ENCODE data around the gene VPS37B. TPM values are rescaled to one million over a fixed set of nuclear protein-coding genes. Genes with fewer than 3 reads are reported as not detected.

Gene VPS37B
- total and polyA plus RNA-seq, 3 experiments from 2014 or later = 19.3 to 30.6 (median 19.9) TPM

GRCh38 chr12:122866379-122866778 is 29.5 kb downstream of the VPS37B start:
- Histone ChIP-seq H3K9me3 (ENCODE audit: low read length) (no peaks in the 10 kb centered on the region), H3K27me3 (ENCODE audit: insufficient read depth, low read length, poor library complexity, severe bottlenecking) (no peaks in the 10 kb centered on the region), H3K36me3 (ENCODE audit: insufficient read depth, low read length) (peaks cover 28% of the 10 kb centered on the region), H3K4me1 (ENCODE audit: insufficient read depth, low read length) (peaks cover 22% of the 10 kb centered on the region), H3K4me3 (ENCODE audit: low read length) (no peak overlapping the region), H3K27ac (ENCODE audit: low read depth, low read length) (no peak overlapping the region)
- Mint-ChIP-seq H3K4me1 (peaks cover 19 to 36% (median 28%) of the 10 kb centered on the region in 3 donors), H3K36me3 (peaks cover 7 to 81% (median 13%) of the 10 kb centered on the region in 3 donors), H3K9me3 (no peaks in the 10 kb centered on the region), H3K27me3 (no peaks in the 10 kb centered on the region), H3K27ac (peak overlapping the region in 2 of 8 donors; percentile 63 to 69), H3K4me3 (no peak overlapping the region)
- peak in 1 of 5 donors; percentile 28 for DNase-seq
- POLR2A ChIA-PET = interaction anchor here (1.0 kb wide), 1 partner anchor 28 kb away, joined by 3 read pairs; no protein-coding TSS in a partner anchor
- CTCF ChIA-PET = no interaction called here

DNA sequence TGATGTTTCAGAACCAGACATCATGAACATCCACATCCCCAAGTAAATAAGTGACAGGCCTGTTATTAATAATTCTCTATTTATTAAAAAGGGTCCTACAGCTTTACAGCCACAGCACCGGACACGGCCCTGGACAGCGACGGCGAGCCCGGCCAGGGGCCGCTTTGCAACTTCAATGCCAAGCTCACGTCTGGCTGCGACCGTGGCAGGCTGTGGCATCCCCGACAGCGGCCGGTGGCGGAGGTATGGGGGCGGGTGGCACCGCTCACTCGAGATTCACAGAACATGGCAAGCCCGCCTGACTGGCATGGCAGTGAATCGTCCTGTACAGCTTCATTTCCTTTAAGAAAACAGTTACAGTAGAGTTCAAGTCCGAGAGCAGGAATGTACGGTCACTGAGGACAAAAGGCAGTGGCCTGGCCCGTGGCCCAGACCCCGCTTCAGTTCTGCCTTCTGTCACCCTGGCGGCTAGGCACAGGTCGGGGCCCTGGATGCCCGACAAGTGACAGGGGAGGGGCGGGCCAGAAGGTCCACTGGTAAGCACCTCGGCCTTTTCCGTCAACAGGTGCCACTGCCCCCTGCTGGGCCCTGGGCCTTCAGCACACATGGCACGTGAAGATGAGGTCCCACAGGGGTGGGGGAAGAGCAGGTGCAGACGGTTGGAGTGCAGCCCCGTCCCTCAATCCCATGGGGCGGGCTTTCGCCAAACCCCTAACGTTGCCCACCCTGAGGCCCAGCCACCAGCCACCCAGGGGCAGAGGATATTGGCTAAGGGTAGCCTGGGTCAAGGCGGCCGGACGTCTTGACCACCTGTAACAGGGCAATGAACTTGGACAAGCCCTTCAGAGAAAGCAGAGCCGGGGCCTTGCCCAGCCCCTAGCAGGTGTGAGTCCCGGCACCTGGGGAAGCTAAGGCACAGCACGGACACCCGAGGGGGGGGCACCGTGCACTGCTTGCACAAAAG is 30.4 kb downstream of the VPS37B start:
- H3K36me3 ChIP-seq (ENCODE audit: insufficient read depth, low read length) = peaks cover 25% of the 10 kb centered on the region
- no peaks in the 10 kb centered on the region for H3K9me3 Mint-ChIP-seq

GRCh38 chr12:122864894-122865253 is 31.1 kb downstream of the VPS37B start:
- Mint-ChIP-seq H3K4me1 (peaks cover 8 to 28% (median 15%) of the 10 kb centered on the region in 3 donors), H3K27me3 (no peaks in the 10 kb centered on the region), H3K9me3 (no peaks in the 10 kb centered on the region), H3K27ac (peak overlapping the region in 5 of 8 donors; percentile 10 to 71 (median 68)), H3K36me3 (peaks cover 7 to 78% (median 13%) of the 10 kb centered on the region in 3 donors), H3K4me3 (no peak overlapping the region)
- Histone ChIP-seq H3K36me3 (ENCODE audit: insufficient read depth, low read length) (peaks cover 18% of the 10 kb centered on the region), H3K27ac (ENCODE audit: low read depth, low read length) (no peak overlapping the region), H3K9me3 (ENCODE audit: low read length) (no peaks in the 10 kb centered on the region), H3K27me3 (ENCODE audit: insufficient read depth, low read length, poor library complexity, severe bottlenecking) (no peaks in the 10 kb centered on the region), H3K4me3 (ENCODE audit: low read length) (no peak overlapping the region), H3K4me1 (ENCODE audit: insufficient read depth, low read length) (peaks cover 9% of the 10 kb centered on the region)
- POLR2A ChIA-PET = no interaction called here
- peak in 1 of 5 donors; percentile 25 for DNase-seq
- CTCF ChIA-PET = interaction anchor here (0.9 to 1.5 kb wide), 6 partner anchors 9 to 500 kb away, joined by 3 to 10 read pairs (median 3); no protein-coding TSS in a partner anchor

More for the DNA sequence above, 30.4 kb downstream of the VPS37B start:
- ChIA-PET POLR2A (interaction anchor here (1.0 kb wide), 1 partner anchor 29 kb away, joined by 3 read pairs; no protein-coding TSS in a partner anchor), CTCF (interaction anchor here (0.9 to 1.5 kb wide), 6 partner anchors 9 to 500 kb away, joined by 3 to 10 read pairs (median 3); no protein-coding TSS in a partner anchor)
- H3K27me3 Mint-ChIP-seq = no peaks in the 10 kb centered on the region
- H3K36me3 Mint-ChIP-seq = peaks cover 7 to 79% (median 13%) of the 10 kb centered on the region in 3 donors
- H3K4me1 Mint-ChIP-seq = peaks cover 11 to 29% (median 20%) of the 10 kb centered on the region in 3 donors
- DNase-seq = peak in 1 of 5 donors; percentile 51
- H3K9me3 ChIP-seq (ENCODE audit: low read length) = no peaks in the 10 kb centered on the region
- H3K4me3 Mint-ChIP-seq = no peak overlapping the region
- H3K27ac ChIP-seq (ENCODE audit: low read depth, low read length) = no peak overlapping the region
- H3K27ac Mint-ChIP-seq = peak overlapping the region in 4 of 8 donors; percentile 41 to 69 (median 64)
- H3K4me3 ChIP-seq (ENCODE audit: low read length) = no peak overlapping the region
- peaks cover 14% of the 10 kb centered on the region for H3K4me1 ChIP-seq (ENCODE audit: insufficient read depth, low read length)
- no peaks in the 10 kb centered on the region for H3K27me3 ChIP-seq (ENCODE audit: insufficient read depth, low read length, poor library complexity, severe bottlenecking)

GRCh38 chr12:122862872-122863701 is 32.8 kb downstream of the VPS37B start:
- Mint-ChIP-seq H3K36me3 (peaks cover 0 to 75% (median 0%) of the 10 kb centered on the region in 3 donors), H3K9me3 (no peaks in the 10 kb centered on the region), H3K4me1 (peaks cover 1 to 13% (median 7%) of the 10 kb centered on the region in 3 donors), H3K4me3 (no peak overlapping the region), H3K27ac (peak overlapping the region in 5 of 8 donors; percentile 43 to 86 (median 66)), H3K27me3 (no peaks in the 10 kb centered on the region)
- H3K4me3 ChIP-seq (ENCODE audit: low read length) = no peak overlapping the region
- ChIA-PET CTCF (interaction anchor here (1.1 to 9.1 kb wide), 3 partner anchors 9 to 88 kb away, joined by 3 to 162 read pairs (median 27); no protein-coding TSS in a partner anchor), POLR2A (interaction anchor here (0.6 kb wide), 1 partner anchor 34 kb away, joined by 3 read pairs; no protein-coding TSS in a partner anchor)
- no peaks in the 10 kb centered on the region for H3K4me1 ChIP-seq (ENCODE audit: insufficient read depth, low read length)
- H3K36me3 ChIP-seq (ENCODE audit: insufficient read depth, low read length) = no peaks in the 10 kb centered on the region
- peak in 1 of 5 donors; percentile 11 for DNase-seq
- H3K27me3 ChIP-seq (ENCODE audit: insufficient read depth, low read length, poor library complexity, severe bottlenecking) = no peaks in the 10 kb centered on the region
- no peaks in the 10 kb centered on the region for H3K9me3 ChIP-seq (ENCODE audit: low read length)
- H3K27ac ChIP-seq (ENCODE audit: low read depth, low read length) = no peak overlapping the region

DNA sequence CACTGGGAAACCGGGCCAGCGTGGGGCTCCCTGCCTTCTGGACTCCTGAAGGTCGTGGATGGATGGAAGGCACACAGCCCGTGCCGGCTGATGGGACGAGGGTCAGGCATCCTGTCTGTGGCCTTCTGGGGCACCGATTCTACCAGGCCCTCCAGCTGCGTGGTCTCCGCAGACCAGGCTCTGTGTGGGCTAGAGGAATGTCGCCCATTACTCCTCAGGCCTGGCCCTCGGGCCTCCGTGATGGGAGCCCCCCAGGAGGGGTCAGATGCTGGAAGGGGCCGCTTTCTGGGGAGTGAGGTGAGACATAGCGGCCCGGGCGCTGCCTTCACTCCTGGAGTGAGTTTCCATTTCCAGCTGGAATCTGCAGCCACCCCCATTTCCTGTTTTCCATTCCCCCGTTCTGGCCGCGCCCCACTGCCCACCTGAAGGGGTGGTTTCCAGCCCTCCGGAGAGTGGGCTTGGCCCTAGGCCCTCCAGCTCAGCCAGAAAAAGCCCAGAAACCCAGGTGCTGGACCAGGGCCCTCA is 33.8 kb downstream of the VPS37B start:
- ChIA-PET CTCF (interaction anchor here (1.5 to 9.1 kb wide), 7 partner anchors 9 to 89 kb away, joined by 4 to 162 read pairs (median 12); no protein-coding TSS in a partner anchor), POLR2A (interaction anchor here (1.4 to 1.8 kb wide), 2 partner anchors 10 to 104 kb away, joined by 4 read pairs; partner anchors contain the start of gene ABCB9)
- Histone ChIP-seq H3K9me3 (ENCODE audit: low read length) (no peaks in the 10 kb centered on the region), H3K27me3 (ENCODE audit: insufficient read depth, low read length, poor library complexity, severe bottlenecking) (no peaks in the 10 kb centered on the region), H3K27ac (ENCODE audit: low read depth, low read length) (no peak overlapping the region), H3K4me1 (ENCODE audit: insufficient read depth, low read length) (no peaks in the 10 kb centered on the region), H3K4me3 (ENCODE audit: low read length) (no peak overlapping the region), H3K36me3 (ENCODE audit: insufficient read depth, low read length) (no peaks in the 10 kb centered on the region)
- Mint-ChIP-seq H3K27ac (peak overlapping the region in 3 of 8 donors; percentile 20 to 79 (median 66)), H3K4me1 (peaks cover 1 to 13% (median 7%) of the 10 kb centered on the region in 3 donors), H3K36me3 (peaks cover 0 to 75% (median 1%) of the 10 kb centered on the region in 3 donors), H3K27me3 (no peaks in the 10 kb centered on the region), H3K4me3 (no peak overlapping the region), H3K9me3 (no peaks in the 10 kb centered on the region)
- no peak for DNase-seq

- Mint-ChIP-seq H3K4me1 (peaks cover 1 to 13% (median 7%) of the 10 kb centered on the region in 3 donors), H3K36me3 (peaks cover 0 to 75% (median 2%) of the 10 kb centered on the region in 3 donors), H3K27me3 (no peaks in the 10 kb centered on the region), H3K9me3 (no peaks in the 10 kb centered on the region), H3K27ac (peak overlapping the region in 1 of 8 donors; percentile 66), H3K4me3 (no peak overlapping the region)
- DNase-seq = no peak
- POLR2A ChIA-PET = interaction anchor here (1.4 to 1.8 kb wide), 2 partner anchors 10 to 105 kb away, joined by 4 read pairs; partner anchors contain the start of gene ABCB9
- Histone ChIP-seq H3K36me3 (ENCODE audit: insufficient read depth, low read length) (no peaks in the 10 kb centered on the region), H3K9me3 (ENCODE audit: low read length) (no peaks in the 10 kb centered on the region), H3K4me1 (ENCODE audit: insufficient read depth, low read length) (no peaks in the 10 kb centered on the region), H3K27ac (ENCODE audit: low read depth, low read length) (no peak overlapping the region), H3K27me3 (ENCODE audit: insufficient read depth, low read length, poor library complexity, severe bottlenecking) (no peaks in the 10 kb centered on the region), H3K4me3 (ENCODE audit: low read length) (no peak overlapping the region)
- CTCF ChIA-PET = interaction anchor here (1.1 to 9.1 kb wide), 17 partner anchors 10 to 376 kb away, joined by 3 to 162 read pairs (median 4); no protein-coding TSS in a partner anchor
Observed at GRCh38 chr12:122861587-122861970, 34.3 kb downstream of the VPS37B start.

All from CD8-positive, alpha-beta memory T cell (primary cell).